Ascending aorta (tissue), 2 donors: ENCODE results near the gene ZNF764. TPM values are rescaled to one million over a fixed set of nuclear protein-coding genes. Genes with fewer than 3 reads are reported as not detected.
A peak's percentile ranks its signal among the peaks of the same experiment; 100 is the strongest.

Source experiments
- DNase-seq, 2 donors: peaks; one replicate each; pipeline ENCODE4 v3.0.0-alpha.2; 2019; ENCODE audit warnings: low spot score in 2 of 2
- H3K27ac ChIP-seq, 2 donors: fragments of 200-600 bp; sonication (generic); one replicate each; pipeline ENCODE4 v1.5.1; 2016 to 2017; ENCODE audit warnings: mild to moderate bottlenecking in 1 of 2
- H3K27me3 ChIP-seq: fragments of 200-600 bp; sonication (generic); one replicate; pipeline ENCODE4 v1.5.1; 2017
- H3K36me3 ChIP-seq, 2 donors: fragments of 200-600 bp; sonication (generic); one replicate each; pipeline ENCODE4 v1.5.1; 2016
- H3K4me1 ChIP-seq, 2 donors: fragments of 200-600 bp; sonication (generic); one replicate each; pipeline ENCODE4 v1.5.1; 2016 to 2017; ENCODE audit warnings: mild to moderate bottlenecking in 1 of 2
- H3K4me3 ChIP-seq, 2 donors: fragments of 200-600 bp; sonication (generic); one replicate each; pipeline ENCODE4 v1.5.1; 2016 to 2017; ENCODE audit warnings: mild to moderate bottlenecking in 1 of 2
- H3K9me3 ChIP-seq, 2 donors: fragments of 200-600 bp; sonication (generic); one replicate each; pipeline ENCODE4 v1.5.1; 2016
- intact Hi-C: fragments of 100-400 bp; cut with DNase I; formaldehyde crosslinking; loops from one replicate; pipeline ENCODE4 v1.15.1; 2023
- total RNA-seq: library from RNA; depleted of rRNA; stranded (reverse); fragments of >200 nt; gene quantifications from one replicate; pipeline ENCODE4 v1.1.0, GENCODE V29; 2016
- TF ChIP-seq, protein P1 (sequence below), 3 experiments: fragments of 200-600 bp in 2 of 3; fragments of 450-650 bp in 1 of 3; sonication (generic) in 2 of 3; IDR thresholded peaks; one replicate each; pipeline ENCODE4 v1.5.1; 2016 to 2019; ENCODE audit warnings: antibody characterized with exemption in 3 of 3, mild to moderate bottlenecking in 1 of 3, moderate library complexity in 1 of 3

The ZNF764 gene
- total RNA-seq, 1 donor from 2014 or later, result 10.9 TPM

GRCh38 chr16:30574678-30575077 lies 16.5 kb upstream of the ZNF764 start:
- Histone ChIP-seq H3K27me3 (no peaks in the 10 kb centered on the region), H3K27ac (no peak overlapping the region), H3K4me1 (peaks cover 13 to 21% of the 10 kb centered on the region in 2 donors), H3K9me3 (no peaks in the 10 kb centered on the region), H3K36me3 (peaks cover 6 to 13% of the 10 kb centered on the region in 2 donors), H3K4me3 (no peak overlapping the region)
- intact Hi-C loops, result no loop called here
- TF ChIP-seq, protein P1, sequence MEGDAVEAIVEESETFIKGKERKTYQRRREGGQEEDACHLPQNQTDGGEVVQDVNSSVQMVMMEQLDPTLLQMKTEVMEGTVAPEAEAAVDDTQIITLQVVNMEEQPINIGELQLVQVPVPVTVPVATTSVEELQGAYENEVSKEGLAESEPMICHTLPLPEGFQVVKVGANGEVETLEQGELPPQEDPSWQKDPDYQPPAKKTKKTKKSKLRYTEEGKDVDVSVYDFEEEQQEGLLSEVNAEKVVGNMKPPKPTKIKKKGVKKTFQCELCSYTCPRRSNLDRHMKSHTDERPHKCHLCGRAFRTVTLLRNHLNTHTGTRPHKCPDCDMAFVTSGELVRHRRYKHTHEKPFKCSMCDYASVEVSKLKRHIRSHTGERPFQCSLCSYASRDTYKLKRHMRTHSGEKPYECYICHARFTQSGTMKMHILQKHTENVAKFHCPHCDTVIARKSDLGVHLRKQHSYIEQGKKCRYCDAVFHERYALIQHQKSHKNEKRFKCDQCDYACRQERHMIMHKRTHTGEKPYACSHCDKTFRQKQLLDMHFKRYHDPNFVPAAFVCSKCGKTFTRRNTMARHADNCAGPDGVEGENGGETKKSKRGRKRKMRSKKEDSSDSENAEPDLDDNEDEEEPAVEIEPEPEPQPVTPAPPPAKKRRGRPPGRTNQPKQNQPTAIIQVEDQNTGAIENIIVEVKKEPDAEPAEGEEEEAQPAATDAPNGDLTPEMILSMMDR (IDR thresholded peaks at IDR 0.05), result no peak
- DNase-seq, result no peak

GRCh38 chr16:30571445-30572322 lies 13.5 kb upstream of the ZNF764 start, which contains the start of gene ZNF688:
TSS of gene ZNF688 (minus strand) at chr16:30571714. CDS start at chr16:30571629, 85 bp downstream.
- TF ChIP-seq, protein P1 (IDR thresholded peaks at IDR 0.05), result peak in 1 of 3 experiments; percentile 17
- Histone ChIP-seq H3K9me3 (no peaks in the 10 kb centered on the region), H3K4me1 (peaks cover 13 to 21% of the 10 kb centered on the region in 2 donors), H3K36me3 (peaks cover 0 to 3% of the 10 kb centered on the region in 2 donors), H3K4me3 (peak within 1 kb of the TSS; percentile 83 to 92), H3K27ac (peak within 1 kb of the TSS; percentile 96 to 99), H3K27me3 (no peaks in the 10 kb centered on the region)
- intact Hi-C loops, result loop anchor here (1.0 to 2.0 kb wide), 6 partner anchors 13 to 87 kb away; partner anchors contain the start of genes FBRS, PRR14, ZNF747 and ZNF764
- peak; percentile 97 to 99 for DNase-seq

- H3K27me3 ChIP-seq, result no peaks in the 10 kb centered on the region
- H3K4me1 ChIP-seq, result peaks cover 13 to 21% of the 10 kb centered on the region in 2 donors
- TF ChIP-seq, protein P1 (IDR thresholded peaks at IDR 0.05), result no peak
- DNase-seq, result no peak
- H3K9me3 ChIP-seq, result no peaks in the 10 kb centered on the region
- peak overlapping the region; percentile 83 to 92 for H3K4me3 ChIP-seq
- peaks cover 0 to 3% of the 10 kb centered on the region in 2 donors for H3K36me3 ChIP-seq
- peak overlapping the region; percentile 96 to 99 for H3K27ac ChIP-seq
- intact Hi-C loops, result loop anchor here (1.0 to 2.0 kb wide), 4 partner anchors 13 to 80 kb away; partner anchors contain the start of genes PRR14, ZNF747 and ZNF764
These were observed 12.7 kb upstream of the ZNF764 start for GRCh38 chr16:30570636-30571444.

DNA sequence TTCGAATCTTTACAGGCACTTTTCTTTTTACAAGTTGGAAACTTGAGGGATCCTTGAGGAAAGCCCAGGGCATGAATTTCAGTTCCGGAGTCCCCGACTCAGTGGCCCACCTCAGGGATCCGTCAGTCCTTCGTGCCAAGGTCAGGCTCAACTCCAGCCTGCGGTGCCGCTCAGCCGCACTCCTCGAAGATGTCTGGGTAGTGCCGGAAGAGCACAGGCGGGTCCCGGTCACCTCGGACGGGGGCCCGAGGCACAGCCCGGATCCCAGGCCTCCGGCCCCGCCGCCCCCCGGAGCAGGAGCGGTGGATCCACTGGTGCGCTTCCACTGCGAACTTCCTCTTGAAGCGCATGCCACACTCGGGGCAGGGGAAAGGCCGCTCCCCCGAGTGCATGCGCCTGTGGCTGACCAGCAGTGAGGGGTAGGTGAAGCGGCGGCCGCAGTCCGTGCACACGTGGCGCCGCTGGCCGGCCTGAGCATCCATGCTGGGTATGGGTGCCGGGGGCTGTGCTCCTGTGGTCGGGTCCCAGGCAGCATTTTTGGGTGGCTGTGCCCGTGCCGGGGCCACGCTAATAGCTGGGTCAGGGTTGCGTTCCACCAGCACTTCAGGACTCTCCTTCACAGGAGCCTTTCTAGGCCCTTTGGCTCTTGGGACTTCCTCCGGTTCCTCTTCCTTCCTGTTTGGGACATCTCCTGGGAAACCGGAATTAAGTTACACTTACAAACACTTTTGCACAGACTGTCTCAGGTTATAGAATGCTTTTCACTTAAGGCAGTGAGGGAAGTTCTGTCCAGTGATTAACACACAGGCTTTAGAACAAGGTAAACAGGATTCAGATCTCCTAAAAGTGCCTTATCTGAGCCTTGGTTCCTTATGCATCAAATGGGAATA lies 11.8 kb upstream of the ZNF764 start:
- DNase-seq, result no peak
- peak overlapping the region in 1 of 2 donors; percentile 92 for H3K4me3 ChIP-seq
- no peaks in the 10 kb centered on the region for H3K27me3 ChIP-seq
- H3K36me3 ChIP-seq, result peaks cover 0 to 3% of the 10 kb centered on the region in 2 donors
- peak overlapping the region; percentile 96 to 99 for H3K27ac ChIP-seq
- TF ChIP-seq, protein P1 (IDR thresholded peaks at IDR 0.05), result no peak
- intact Hi-C loops, result loop anchor here (2.0 kb wide), 3 partner anchors 35 to 81 kb away; partner anchors contain the start of genes PRR14 and ZNF747
- H3K9me3 ChIP-seq, result no peaks in the 10 kb centered on the region
- peaks cover 13 to 21% of the 10 kb centered on the region in 2 donors for H3K4me1 ChIP-seq
